Mammary epithelial cell (primary cell): ENCODE measurements around the gene HRH2.

Source experiments
- EZH2 ChIP-seq: IDR thresholded peaks from 2 replicates; pipeline ENCODE4 v1.6.1; 2012; ENCODE audit warnings: low read length, inconsistent platforms, borderline replicate concordance
- TF ChIP-seq, protein P1 (sequence below), 2 donors: IDR thresholded peaks in 1 of 2; conservative IDR thresholded peaks in 1 of 2; 2 replicates each; pipeline ENCODE4 v1.5.1; 2011 to 2012; ENCODE audit warnings: inconsistent platforms in 2 of 2, low read length in 2 of 2, mild to moderate bottlenecking in 2 of 2, control low read depth in 1 of 2, low read depth in 1 of 2; ENCODE audit not compliant: insufficient read depth in 1 of 2; ENCODE audit errors: extremely low read depth in 1 of 2

DNA sequence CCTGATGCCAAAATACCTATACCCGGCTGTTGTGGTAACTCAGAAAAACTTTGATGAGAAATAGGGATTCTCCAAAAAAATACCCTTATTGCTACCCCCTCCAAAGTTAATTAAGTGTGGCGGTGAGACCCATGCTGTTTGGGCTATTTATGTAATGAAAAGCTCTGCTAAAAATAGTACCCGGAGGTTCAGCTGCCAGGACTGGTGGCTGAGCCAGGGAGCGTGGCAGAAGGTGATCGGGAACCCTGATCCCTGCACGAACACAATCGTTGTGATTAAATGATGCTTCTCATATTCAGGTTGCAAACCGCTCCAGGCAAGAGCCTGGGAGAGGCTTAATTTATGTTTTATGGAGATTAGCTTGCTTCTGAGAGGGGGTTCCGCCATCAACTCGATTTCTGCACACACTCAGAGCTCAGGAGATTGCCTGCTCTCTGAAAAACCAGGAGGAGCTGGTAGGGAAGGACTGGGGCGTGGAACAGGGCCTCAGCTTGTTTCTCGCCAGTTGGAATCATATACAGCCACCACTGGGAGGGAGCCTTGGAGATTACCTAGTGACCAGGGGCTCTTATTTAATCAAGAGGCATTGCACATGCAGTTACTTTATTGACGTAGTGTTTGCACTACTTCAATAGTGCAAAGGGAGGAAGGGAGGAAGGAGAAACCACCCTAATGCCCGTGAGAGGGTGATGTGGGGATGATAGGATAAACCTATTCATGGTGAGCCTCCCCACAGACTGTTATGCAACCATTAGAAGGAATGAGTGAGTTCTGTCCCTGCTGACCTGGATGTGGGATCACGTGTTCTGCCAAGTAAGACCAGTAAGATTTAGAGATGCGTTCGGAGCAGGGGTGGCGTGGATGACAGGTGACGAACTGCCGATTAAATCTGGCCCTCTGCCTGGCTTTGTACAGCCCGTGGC is 23.4 kb downstream of the HRH2 start:
- TF ChIP-seq, protein P1, sequence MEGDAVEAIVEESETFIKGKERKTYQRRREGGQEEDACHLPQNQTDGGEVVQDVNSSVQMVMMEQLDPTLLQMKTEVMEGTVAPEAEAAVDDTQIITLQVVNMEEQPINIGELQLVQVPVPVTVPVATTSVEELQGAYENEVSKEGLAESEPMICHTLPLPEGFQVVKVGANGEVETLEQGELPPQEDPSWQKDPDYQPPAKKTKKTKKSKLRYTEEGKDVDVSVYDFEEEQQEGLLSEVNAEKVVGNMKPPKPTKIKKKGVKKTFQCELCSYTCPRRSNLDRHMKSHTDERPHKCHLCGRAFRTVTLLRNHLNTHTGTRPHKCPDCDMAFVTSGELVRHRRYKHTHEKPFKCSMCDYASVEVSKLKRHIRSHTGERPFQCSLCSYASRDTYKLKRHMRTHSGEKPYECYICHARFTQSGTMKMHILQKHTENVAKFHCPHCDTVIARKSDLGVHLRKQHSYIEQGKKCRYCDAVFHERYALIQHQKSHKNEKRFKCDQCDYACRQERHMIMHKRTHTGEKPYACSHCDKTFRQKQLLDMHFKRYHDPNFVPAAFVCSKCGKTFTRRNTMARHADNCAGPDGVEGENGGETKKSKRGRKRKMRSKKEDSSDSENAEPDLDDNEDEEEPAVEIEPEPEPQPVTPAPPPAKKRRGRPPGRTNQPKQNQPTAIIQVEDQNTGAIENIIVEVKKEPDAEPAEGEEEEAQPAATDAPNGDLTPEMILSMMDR (conservative IDR thresholded peaks at IDR 0.05 in 1 of 2, IDR thresholded peaks at IDR 0.05 in 1 of 2; ENCODE audit: extremely low read depth in 1 of 2, insufficient read depth in 1 of 2, low read depth in 1 of 2, low read length in 2 of 2), result no peak
- no peak for TF ChIP-seq EZH2
